G401.6 (cell line): Measurements from ENCODE around the gene LARGE1.

ENCODE experiments used
- FAIRE-seq: peaks from 2 replicates; lab custom pipeline; 2012; peaks lifted over from hg19 to GRCh38; lab: Jason Lieb, UNC

LARGE1 gene

GRCh38 chr22:33555814-33556522 is 364.3 kb downstream of the LARGE1 start:
- no peak for FAIRE-seq

- FAIRE-seq, result no peak
Measured at GRCh38 chr22:33553493-33553892, 366.8 kb downstream of the LARGE1 start.

GRCh38 chr22:33544707-33545106 is 375.6 kb downstream of the LARGE1 start:
- no peak for FAIRE-seq

GRCh38 chr22:33542722-33543121 is 377.6 kb downstream of the LARGE1 start:
- no peak for FAIRE-seq

- no peak for FAIRE-seq
Measured at GRCh38 chr22:33542153-33542552, 378.1 kb downstream of the LARGE1 start.

- no peak for FAIRE-seq
Measured at GRCh38 chr22:33539902-33540751, 380.1 kb downstream of the LARGE1 start.

- FAIRE-seq, result no peak
Measured at GRCh38 chr22:33539202-33539901, 380.9 kb downstream of the LARGE1 start.

GRCh38 chr22:33538277-33538885 is 381.9 kb downstream of the LARGE1 start:
- no peak for FAIRE-seq

- FAIRE-seq, result no peak
Measured at GRCh38 chr22:33537059-33537458, 383.2 kb downstream of the LARGE1 start.

GRCh38 chr22:33535937-33536875 is 384.1 kb downstream of the LARGE1 start:
- FAIRE-seq, result no peak

- FAIRE-seq, result no peak
Measured at GRCh38 chr22:33529424-33530113, 390.7 kb downstream of the LARGE1 start.

- FAIRE-seq, result no peak
Measured at GRCh38 chr22:33528183-33528582, 392.1 kb downstream of the LARGE1 start.

- no peak for FAIRE-seq
Measured at GRCh38 chr22:33526434-33527107, 393.7 kb downstream of the LARGE1 start.

GRCh38 chr22:33524511-33525260 is 395.6 kb downstream of the LARGE1 start:
- FAIRE-seq, result no peak

- FAIRE-seq, result no peak
Measured at GRCh38 chr22:33521879-33522665, 398.2 kb downstream of the LARGE1 start.

- FAIRE-seq, result no peak
Measured at GRCh38 chr22:33520904-33521780, 399.1 kb downstream of the LARGE1 start.
